Non-pigmented ciliary epithelial cell (primary cell): ENCODE data around the gene RNF157.
"Not testable (repeated sequence)": the region's sequence is repeated elsewhere in the genome, so short reads cannot be mapped to it uniquely, and the experiment has no call there.

Experiments
- DNase-seq: peaks from one replicate; pipeline ENCODE4 v3.0.0-alpha.2; 2010; ENCODE audit warnings: low read depth

Gene RNF157

GRCh38 chr17:76270127-76270592 is 29.9 kb upstream of the RNF157 start:
- no peak for DNase-seq

- DNase-seq, result no peak
These were observed 29.0 kb upstream of the RNF157 start for GRCh38 chr17:76268991-76269981.

GRCh38 chr17:76268015-76268749 is 27.9 kb upstream of the RNF157 start:
- DNase-seq, result no peak

GRCh38 chr17:76267581-76268001 is 27.3 kb upstream of the RNF157 start:
- not testable (repeated sequence) for DNase-seq

GRCh38 chr17:76267051-76267576 is 26.8 kb upstream of the RNF157 start:
- DNase-seq, result no peak

- DNase-seq, result no peak
These were observed 26.1 kb upstream of the RNF157 start for GRCh38 chr17:76266244-76266938.

GRCh38 chr17:76265624-76266243 is 25.4 kb upstream of the RNF157 start:
- DNase-seq, result no peak

- peak; percentile 99 for DNase-seq
These were observed 24.7 kb upstream of the RNF157 start, which contains the start of gene UBALD2 for GRCh38 chr17:76264755-76265623. UBALD2 (plus strand) TSS chr17:76265348; CDS start chr17:76265506, 158 bp downstream.

GRCh38 chr17:76264425-76264754 is 24.1 kb upstream of the RNF157 start:
- no peak for DNase-seq

- DNase-seq, result no peak
These were observed 23.6 kb upstream of the RNF157 start for GRCh38 chr17:76263896-76264295.

GRCh38 chr17:76262732-76263344 is 22.5 kb upstream of the RNF157 start:
- no peak for DNase-seq

- DNase-seq, result no peak
These were observed 21.3 kb upstream of the RNF157 start for GRCh38 chr17:76261421-76262215.

GRCh38 chr17:76260669-76261068 is 20.4 kb upstream of the RNF157 start:
- DNase-seq, result no peak

GRCh38 chr17:76260220-76260619 is 19.9 kb upstream of the RNF157 start:
- DNase-seq, result no peak

GRCh38 chr17:76256430-76257050 is 16.2 kb upstream of the RNF157 start:
- DNase-seq, result not testable (repeated sequence)

- DNase-seq, result no peak
These were observed 15.6 kb upstream of the RNF157 start for GRCh38 chr17:76255801-76256429.

GRCh38 chr17:76254275-76254674 is 14.0 kb upstream of the RNF157 start:
- DNase-seq, result no peak

- DNase-seq, result no peak
These were observed 13.5 kb upstream of the RNF157 start for GRCh38 chr17:76253841-76254240.
